COLO668 (cell line): Measurements from ENCODE around the gene CARNS1.
"Not testable (repeated sequence)": the region's sequence is repeated elsewhere in the genome, so short reads cannot be mapped to it uniquely, and the experiment has no call there.

Experiments
- DNase-seq: peaks from one replicate; lab custom pipeline; 2025; ENCODE audit not compliant: unreplicated experiment; lab: John Stamatoyannopoulos, UW

CARNS1 gene

GRCh38 chr11:67464411-67465188 lies 49.1 kb downstream of the CARNS1 start:
- peak; percentile 93 for DNase-seq

- no peak for DNase-seq
Observed at GRCh38 chr11:67465189-67465510, 49.7 kb downstream of the CARNS1 start.

GRCh38 chr11:67465530-67465929 lies 50.1 kb downstream of the CARNS1 start:
- not testable (repeated sequence) for DNase-seq

- DNase-seq = no peak
Observed at GRCh38 chr11:67466367-67466766, 50.9 kb downstream of the CARNS1 start.

- DNase-seq = peak; percentile 9
Observed at GRCh38 chr11:67466962-67467771, 51.7 kb downstream of the CARNS1 start.

- peak; percentile 62 for DNase-seq
Observed at GRCh38 chr11:67468056-67468455, 52.6 kb downstream of the CARNS1 start.

GRCh38 chr11:67468456-67468758 lies 52.9 kb downstream of the CARNS1 start:
- no peak for DNase-seq

GRCh38 chr11:67468759-67469507 lies 53.5 kb downstream of the CARNS1 start, which contains the start of gene TMEM134:
Gene TMEM134 (minus strand): TSS chr11:67469251. CDS start chr11:67469192, 59 bp downstream.
- DNase-seq = peak; percentile 94

- no peak for DNase-seq
Observed at GRCh38 chr11:67469508-67469811, 54.0 kb downstream of the CARNS1 start.

GRCh38 chr11:67470337-67471002 lies 55.0 kb downstream of the CARNS1 start:
- no peak for DNase-seq

GRCh38 chr11:67472882-67473281 lies 57.4 kb downstream of the CARNS1 start:
- DNase-seq = no peak
